ENCODE results near the gene FAM120B.

The FAM120B gene

GRCh38 chr6:170287371-170287876 lies 19.1 kb upstream of the FAM120B start:
- no peak for DNase-seq

- DNase-seq: no peak
Observed at GRCh38 chr6:170288091-170288631, 18.4 kb upstream of the FAM120B start.

- no peak for DNase-seq
Observed at GRCh38 chr6:170288852-170289179, 17.7 kb upstream of the FAM120B start.

GRCh38 chr6:170289180-170289931 lies 17.2 kb upstream of the FAM120B start:
- DNase-seq: no peak

GRCh38 chr6:170289951-170290295 lies 16.6 kb upstream of the FAM120B start:
- no peak for DNase-seq

GRCh38 chr6:170290296-170291128 lies 16.0 kb upstream of the FAM120B start, which contains the start of gene DLL1:
Gene DLL1, minus strand, starts transcription at chr6:170291078. Its CDS starts 939 bp downstream, at chr6:170290139.
- no peak for DNase-seq

- DNase-seq: no peak
Observed at GRCh38 chr6:170291271-170292110, 15.1 kb upstream of the FAM120B start.

- no peak for DNase-seq
Observed at GRCh38 chr6:170292111-170292406, 14.5 kb upstream of the FAM120B start.

- no peak for DNase-seq
Observed at GRCh38 chr6:170292407-170293158, 14.0 kb upstream of the FAM120B start.

- no peak for DNase-seq
Observed at GRCh38 chr6:170293341-170294231, 13.0 kb upstream of the FAM120B start.

GRCh38 chr6:170294298-170294730 lies 12.2 kb upstream of the FAM120B start:
- DNase-seq: no peak

- DNase-seq: no peak
Observed at GRCh38 chr6:170294813-170295509, 11.6 kb upstream of the FAM120B start.

GRCh38 chr6:170295510-170296422 lies 10.8 kb upstream of the FAM120B start:
- DNase-seq: peak in 2 of 4 experiments; percentile 36 to 45

GRCh38 chr6:170296423-170296745 lies 10.2 kb upstream of the FAM120B start:
- no peak for DNase-seq

GRCh38 chr6:170296746-170297575 lies 9.6 kb upstream of the FAM120B start:
- no peak for DNase-seq

- DNase-seq: no peak
Observed at GRCh38 chr6:170297576-170298330, 8.8 kb upstream of the FAM120B start.

GRCh38 chr6:170298688-170299087 lies 7.9 kb upstream of the FAM120B start:
- no peak for DNase-seq

GRCh38 chr6:170301184-170301583 lies 5.4 kb upstream of the FAM120B start:
- DNase-seq: no peak

Data from activated CD4-positive, CD25-positive, alpha-beta regulatory T cell (primary cell).